Activated effector memory CD4-positive, alpha-beta T cell treated with anti-CD3 and anti-CD28 coated beads, Interleukin-2, amount 50 U/mL, for 16 hours (primary cell): Measurements from ENCODE around the gene CCDC12.

ENCODE experiments used
- DNase-seq: peaks from one replicate; pipeline ENCODE4 v3.0.0-alpha.2; 2020

The CCDC12 gene

GRCh38 chr3:46888705-46889104 is 87.8 kb downstream of the CCDC12 start:
- DNase-seq = no peak

GRCh38 chr3:46887980-46888494 is 88.5 kb downstream of the CCDC12 start:
- no peak for DNase-seq

GRCh38 chr3:46885612-46886011 is 90.9 kb downstream of the CCDC12 start:
- DNase-seq = no peak

GRCh38 chr3:46884929-46885328 is 91.6 kb downstream of the CCDC12 start:
- no peak for DNase-seq

- no peak for DNase-seq
Measured at GRCh38 chr3:46884427-46884826, 92.1 kb downstream of the CCDC12 start.

GRCh38 chr3:46883830-46884185 is 92.7 kb downstream of the CCDC12 start:
- no peak for DNase-seq

- no peak for DNase-seq
Measured at GRCh38 chr3:46883054-46883829, 93.3 kb downstream of the CCDC12 start.

GRCh38 chr3:46882377-46883053 is 94.0 kb downstream of the CCDC12 start:
- DNase-seq = no peak

GRCh38 chr3:46881596-46882376 is 94.8 kb downstream of the CCDC12 start:
- peak; percentile 67 for DNase-seq

- DNase-seq = no peak
Measured at GRCh38 chr3:46880884-46881595, 95.5 kb downstream of the CCDC12 start.

GRCh38 chr3:46878781-46879436 is 97.6 kb downstream of the CCDC12 start:
- no peak for DNase-seq

- DNase-seq = no peak
Measured at GRCh38 chr3:46877406-46878125, 99.0 kb downstream of the CCDC12 start, which contains the start of gene PTH1R. Gene PTH1R (plus strand): TSS chr3:46877721. CDS start chr3:46883560, 5,839 bp downstream.

GRCh38 chr3:46876313-46877300 is 99.9 kb downstream of the CCDC12 start:
- no peak for DNase-seq

GRCh38 chr3:46875560-46875959 is 101.0 kb downstream of the CCDC12 start:
- no peak for DNase-seq

- DNase-seq = no peak
Measured at GRCh38 chr3:46874430-46874829, 102.1 kb downstream of the CCDC12 start.

- DNase-seq = no peak
Measured at GRCh38 chr3:46873521-46873920, 103.0 kb downstream of the CCDC12 start.
